Stimulated activated CD8-positive, alpha-beta memory T cell treated with anti-CD3 and anti-CD28 coated beads, Interleukin-2, amount 100 ng/mL, for 48 hours (primary cell): Measurements from ENCODE around the gene TSPAN2.

Source experiments
- DNase-seq, 2 donors: peaks; one replicate each; pipeline ENCODE4 v3.0.0-alpha.2; 2020; ENCODE audit warnings: low read depth in 2 of 2

TSPAN2 gene

DNA sequence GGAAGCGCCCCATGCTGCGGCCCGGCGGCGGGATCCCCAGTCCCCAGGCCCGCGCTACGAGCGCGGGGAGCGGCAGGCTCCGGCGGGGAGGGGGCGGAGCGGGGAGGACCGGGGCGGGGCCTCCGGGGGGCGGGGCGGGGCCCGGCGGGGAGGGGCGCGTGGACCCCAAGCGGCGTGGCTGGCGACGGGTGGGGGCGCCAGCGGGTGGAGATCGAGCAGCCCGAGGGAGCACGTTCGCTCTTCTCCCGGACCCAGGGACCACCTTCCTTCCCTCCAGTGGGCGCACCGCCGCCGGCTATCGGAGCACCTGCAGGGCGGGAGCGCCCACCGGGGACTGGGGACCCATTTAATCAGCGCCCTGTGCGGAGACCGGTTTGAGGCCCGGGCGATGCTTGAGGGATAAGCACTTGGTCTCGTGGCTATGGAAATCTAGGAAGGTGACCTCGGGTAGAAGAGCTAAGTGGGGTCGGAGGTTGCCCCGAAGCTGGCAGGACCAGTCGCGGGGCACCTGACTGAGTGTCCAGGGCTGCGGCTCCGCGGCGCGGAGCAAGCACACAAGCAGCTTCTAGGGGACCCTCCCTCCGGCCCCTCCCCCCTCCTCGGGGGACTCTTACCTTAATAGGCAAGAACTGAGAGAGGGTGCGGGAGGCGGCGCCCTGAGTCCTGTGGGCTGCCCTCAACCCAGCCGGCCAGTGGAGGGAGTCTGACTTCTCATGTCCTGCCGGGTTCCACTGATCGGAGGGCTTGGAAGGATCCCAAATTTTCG lies at the start of gene TSPAN2:
Gene TSPAN2, minus strand, starts transcription at position 84 of the 766 bp plus-strand sequence. Its CDS starts 71 bp downstream, at position 13.
- peak; percentile 14 to 18 for DNase-seq

DNA sequence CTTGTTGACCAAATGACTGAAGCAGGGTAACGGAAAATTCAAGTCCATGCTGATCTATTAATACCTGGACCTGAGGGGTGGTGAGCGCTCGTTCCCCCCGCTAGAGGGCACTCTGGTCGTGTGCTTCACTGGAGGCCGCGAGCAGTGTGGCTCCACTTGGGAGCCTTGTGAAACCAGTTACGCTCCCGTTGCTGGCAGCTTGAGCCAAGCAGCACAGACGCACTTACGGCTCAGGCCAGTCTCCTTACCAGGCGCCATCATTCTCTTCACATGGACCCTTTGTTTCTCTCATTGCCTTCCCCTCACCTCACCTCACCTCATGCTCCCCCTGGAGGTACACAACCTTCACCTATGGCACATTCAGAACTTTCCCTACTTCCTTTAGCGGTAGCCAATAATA lies 49.7 kb upstream of the TSPAN2 start:
- DNase-seq, result peak; percentile 42 to 47

DNA sequence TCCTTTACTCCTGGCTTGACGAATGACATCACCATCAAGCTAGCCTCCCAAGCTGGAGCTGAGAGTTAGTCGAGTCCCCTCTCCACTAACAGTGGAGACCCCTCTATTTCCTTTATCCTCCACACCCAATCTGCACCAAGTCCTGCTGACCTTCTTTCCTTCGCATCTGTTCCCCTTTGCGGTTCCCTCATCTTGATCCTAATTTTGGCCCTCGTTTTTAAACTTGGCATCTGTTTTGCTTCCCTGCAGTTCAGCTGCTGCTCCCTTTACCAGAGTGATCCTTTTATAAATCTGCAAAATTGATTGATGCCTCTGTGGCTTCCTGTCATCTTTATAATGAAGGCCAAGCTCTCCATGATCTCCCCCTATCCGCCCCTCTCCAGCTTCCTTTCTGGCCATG lies 49.0 kb upstream of the TSPAN2 start:
- no peak for DNase-seq

DNA sequence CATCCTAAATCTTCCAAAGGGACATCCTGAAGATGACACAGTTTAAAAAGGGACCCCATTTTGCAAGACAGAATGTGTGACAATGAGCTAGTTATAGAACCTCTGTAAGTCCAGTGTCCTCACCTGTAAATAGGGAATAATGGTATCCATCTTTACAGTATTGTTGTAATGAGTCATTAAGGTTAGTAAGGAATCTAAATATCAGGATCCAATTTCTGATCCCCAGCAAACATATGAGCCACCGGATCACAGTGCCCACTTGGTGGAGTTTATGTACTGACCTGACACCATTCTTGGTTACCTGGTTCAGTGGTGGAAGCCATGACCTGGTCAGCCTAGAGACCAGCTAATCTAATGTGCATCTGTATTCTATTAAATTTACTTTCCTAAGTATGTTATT lies 47.9 kb upstream of the TSPAN2 start:
- no peak for DNase-seq

DNA sequence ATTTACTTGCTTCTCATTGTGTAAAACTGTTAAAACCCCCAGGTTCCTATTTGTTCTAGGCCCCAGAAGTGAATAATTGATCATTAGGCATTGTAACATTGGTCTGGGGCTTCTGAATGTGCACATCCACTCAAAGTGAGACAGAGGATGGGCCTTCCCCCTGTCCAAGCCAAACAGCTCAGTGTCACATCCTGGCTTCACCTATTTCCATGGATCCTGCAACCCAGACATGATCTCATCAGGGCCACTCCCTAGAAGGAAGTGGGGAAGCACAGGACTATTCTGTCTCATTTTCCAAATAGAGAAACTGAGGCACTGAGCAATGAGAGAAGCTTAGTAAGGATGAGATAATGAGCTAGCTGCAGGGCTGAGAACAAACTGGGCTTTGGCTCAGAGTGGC lies 47.4 kb upstream of the TSPAN2 start:
- no peak for DNase-seq

DNA sequence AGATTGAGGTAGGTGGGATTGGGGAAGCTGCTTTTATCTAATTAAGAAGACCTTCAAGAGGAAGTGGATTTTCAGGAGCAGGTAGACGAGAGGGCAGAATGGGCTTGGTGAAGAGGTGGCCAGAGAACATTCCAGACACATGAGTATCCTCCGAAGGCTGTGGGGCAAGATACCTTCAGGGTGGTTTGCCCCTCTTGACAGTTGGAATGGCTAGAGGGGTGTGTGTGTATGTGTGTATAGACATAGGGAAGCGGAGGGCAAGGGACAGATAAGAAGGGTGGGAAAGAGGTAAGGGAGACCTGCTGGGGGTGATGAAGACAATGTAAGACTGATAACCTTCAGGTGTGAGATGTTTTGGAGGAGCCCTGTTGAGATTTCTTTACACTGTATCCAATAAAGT lies 46.8 kb upstream of the TSPAN2 start:
- no peak for DNase-seq

DNA sequence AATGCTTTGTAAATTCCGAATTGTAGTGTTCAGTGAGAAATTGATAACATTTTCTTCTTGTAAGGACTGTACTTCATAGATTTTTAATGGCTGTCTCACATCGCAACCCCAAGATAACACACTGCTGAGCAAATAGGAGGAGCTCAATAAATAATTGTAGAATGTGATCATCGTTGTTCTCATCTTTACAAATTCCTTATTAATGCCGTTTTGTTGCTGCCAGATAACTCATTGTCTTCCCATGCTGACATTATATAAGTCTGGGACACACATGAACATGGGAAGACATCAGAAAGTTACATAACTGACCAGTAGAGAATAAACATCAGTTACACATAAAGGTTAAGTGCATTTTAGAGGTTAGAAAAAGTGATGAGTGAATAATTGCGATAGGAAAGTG lies 46.4 kb upstream of the TSPAN2 start:
- DNase-seq, result no peak

DNA sequence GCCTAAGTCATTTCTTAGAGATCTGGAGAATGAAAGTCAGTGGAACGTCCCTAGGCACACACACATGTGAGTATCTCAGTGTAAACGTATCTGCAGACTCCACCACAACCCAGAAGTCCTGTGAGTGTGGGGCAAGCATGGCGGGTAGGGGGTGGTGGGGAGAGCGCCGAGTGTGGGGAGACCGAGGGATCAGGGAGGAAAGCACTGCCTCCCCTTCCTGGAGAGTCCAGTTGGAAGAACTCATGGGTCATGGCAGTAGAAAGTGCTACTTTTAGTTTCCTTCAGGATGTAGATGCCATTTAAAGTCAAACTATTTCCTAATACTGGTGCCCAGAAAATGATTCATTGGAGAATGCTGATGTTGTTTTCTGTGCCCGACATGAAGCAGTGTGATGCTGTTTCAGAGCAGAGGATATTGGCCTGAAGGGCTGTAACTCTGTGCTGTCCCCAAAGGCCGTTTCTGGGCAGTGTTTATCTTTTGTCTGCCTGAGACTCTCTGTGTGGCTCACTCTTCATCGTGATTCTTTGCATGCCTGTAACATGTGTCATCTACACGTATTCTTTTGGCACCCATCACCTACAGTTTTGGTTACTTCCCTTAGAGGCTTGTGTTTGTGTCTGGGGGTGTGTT lies 45.7 kb upstream of the TSPAN2 start:
- no peak for DNase-seq

DNA sequence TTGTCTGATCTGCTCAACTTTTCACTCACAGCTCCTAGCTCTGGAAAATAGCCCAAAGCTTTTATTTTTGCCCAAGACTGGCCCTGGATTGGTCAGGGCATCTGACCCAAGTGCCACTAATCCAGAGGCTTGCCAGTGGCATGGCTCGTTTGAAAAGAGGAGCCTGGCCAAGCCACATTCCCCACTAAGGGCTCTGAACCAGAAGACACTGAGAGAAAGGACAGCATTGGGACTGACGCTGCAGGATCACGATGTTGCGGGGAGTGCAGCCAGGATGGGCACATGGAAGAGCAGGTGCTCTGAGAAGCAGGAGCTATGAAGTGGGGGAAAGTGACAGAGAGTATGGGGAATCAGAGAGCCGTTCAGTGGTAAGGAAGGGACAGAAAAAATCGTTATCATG lies 44.9 kb upstream of the TSPAN2 start:
- DNase-seq, result no peak

DNA sequence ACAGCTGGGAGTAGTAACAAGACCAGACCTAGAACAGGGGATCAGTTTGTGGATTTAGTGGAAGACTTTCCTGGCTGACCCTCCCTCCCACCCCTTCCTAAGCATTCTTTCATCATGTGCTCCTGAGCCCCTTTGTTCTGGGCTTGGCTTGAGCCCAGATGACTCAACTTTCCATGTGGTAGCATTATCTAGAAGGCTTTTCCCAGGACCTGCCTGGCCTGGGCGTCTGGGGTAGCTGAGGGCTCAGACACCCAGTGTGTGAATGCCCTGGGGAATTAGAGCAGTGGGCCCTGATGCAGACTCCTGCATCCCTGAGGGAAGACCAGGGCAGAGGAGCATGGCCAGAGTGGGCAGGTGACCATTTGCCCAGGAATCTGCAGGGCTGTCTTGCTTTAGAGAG lies 44.1 kb upstream of the TSPAN2 start:
- DNase-seq, result no peak

DNA sequence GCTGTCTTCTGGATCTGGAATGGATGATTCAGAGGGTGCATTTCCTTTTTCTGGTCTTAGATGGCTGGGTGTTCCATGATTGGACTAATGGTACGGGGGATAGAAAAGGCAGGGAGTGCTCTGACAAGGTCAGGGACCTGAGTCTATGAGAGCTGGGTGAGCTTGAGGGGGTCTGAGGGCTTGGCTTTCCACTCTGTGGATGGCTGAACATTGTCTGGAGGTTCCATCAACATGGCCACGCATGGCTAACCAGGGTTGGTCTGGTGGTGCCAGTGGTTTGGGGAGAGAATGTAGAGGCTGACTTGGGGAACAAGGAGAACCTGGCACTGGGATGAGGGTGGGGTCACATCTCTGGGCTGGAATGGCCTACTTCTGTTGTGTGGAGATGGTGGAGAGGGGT lies 41.5 kb upstream of the TSPAN2 start:
- no peak for DNase-seq

DNA sequence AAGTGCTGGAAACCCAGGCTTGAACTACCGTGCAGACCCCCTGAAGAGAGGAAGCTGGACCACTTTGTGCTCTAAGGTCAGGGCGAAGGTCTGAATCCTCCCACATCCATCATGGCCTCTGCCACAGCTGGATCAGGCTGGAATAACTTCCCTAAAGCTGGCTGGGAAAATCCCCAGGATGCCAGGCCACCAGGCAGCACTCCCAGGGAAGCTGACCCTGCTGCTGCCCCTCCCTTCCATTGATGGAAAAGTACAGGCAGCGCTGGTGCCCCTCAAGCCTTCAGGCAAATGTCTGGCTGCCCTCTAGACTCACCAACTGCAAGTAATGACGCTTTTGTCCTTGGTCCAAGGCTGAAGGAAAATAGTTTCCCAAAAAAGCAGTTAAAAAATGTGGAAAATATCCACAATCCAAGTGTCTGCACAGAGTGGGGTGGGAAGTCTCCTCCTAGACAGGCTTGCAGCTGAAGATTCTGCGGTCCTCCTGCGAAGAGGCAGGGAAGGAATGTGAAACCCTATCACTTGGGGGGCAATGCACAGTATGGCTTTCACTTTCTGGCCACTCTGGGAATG lies 39.9 kb upstream of the TSPAN2 start:
- no peak for DNase-seq

DNA sequence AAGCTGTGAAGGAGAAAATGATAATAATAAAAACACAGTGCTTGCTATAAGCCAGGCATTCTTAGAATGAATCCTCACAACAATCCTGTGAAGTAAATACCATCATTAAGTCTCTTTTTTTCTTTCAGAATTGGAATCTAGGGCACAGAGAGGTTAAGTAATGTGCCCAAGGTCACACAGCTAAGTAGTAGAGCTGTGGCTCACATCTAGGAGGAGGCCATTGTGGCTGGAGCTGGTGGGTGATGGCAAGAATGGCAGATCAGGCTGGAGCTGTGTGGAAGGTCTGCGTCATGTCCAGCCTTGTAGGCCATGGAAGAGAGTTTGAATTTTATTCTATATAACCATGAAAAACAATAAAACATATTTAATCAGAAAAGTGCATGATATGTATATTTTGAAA lies 38.2 kb upstream of the TSPAN2 start:
- DNase-seq, result no peak

DNA sequence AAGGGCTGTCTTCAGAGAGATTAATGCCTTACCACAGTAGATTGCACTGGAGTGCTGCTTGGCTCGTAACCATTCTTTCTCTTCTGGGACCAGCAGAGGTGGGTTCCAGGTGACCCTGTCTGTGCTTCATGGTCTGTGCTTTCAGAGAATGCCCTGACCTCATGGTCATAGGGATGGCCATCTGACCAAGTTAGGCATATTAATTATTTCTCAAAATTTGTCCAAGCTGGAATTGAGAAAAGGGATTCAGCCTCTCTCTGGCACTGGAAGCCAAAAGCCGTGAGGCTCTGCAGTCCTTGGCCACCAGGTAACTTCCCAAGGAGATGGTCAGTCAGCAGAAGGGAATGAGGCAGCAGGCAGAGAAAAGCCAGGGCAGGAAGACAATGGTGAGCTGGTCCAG lies 37.2 kb upstream of the TSPAN2 start:
- DNase-seq, result no peak

DNA sequence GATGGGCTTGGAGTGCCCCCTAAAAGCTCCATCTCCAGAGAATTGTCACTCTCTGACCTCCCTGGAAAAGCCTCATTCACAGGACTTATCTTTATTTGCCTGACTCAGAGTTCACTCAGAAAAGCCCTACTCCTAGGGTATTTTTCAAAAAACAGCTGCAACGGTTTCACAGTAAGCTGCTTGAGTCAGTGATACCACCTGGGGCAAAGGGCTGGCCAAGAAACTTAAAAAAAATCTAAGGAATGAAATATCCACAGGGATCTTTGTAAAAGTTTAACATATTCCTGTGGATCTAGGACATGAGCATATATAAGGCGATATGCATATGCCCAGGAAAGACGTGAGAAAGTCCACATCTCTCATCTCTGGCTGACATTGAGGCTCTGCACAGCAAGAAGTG lies 33.8 kb upstream of the TSPAN2 start:
- no peak for DNase-seq

DNA sequence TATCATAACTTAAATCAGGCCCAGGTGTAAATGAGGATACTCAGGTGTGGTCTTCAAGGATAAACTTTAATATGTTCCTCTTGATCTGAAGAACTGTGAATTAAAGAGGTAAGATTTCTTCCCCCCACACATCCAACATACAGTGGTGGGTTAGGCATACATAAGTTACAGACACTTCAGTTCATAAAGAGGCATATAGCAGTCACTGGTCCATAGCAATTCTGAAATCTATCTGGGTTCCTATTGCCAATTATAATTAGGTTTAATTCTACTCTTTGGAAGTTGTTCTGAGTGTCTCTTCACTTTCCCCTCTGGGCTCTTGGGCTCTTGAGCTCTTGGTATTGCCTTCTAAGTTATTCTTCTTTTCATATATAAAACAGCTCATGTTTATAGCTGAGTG lies 32.5 kb upstream of the TSPAN2 start:
- no peak for DNase-seq

DNA sequence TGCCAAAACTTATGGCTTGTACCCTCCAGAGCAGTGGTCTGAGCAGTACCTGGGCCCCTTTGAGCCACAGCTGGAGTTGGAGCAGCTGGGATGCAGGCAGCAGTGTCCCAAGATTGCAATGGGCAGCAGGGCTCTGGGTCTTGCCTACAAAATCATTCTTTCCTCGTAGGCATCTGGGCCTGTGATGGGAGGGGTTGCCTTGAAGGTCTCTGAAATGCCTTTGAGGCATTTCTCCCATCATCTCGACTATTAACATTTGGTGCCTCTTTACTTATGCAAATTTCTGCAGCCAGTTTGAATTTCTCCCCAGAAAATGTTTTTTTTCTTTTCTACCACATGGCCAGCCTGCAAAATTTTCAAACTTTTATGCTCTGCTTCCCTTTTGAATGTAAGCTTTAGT lies 31.0 kb upstream of the TSPAN2 start:
- no peak for DNase-seq

DNA sequence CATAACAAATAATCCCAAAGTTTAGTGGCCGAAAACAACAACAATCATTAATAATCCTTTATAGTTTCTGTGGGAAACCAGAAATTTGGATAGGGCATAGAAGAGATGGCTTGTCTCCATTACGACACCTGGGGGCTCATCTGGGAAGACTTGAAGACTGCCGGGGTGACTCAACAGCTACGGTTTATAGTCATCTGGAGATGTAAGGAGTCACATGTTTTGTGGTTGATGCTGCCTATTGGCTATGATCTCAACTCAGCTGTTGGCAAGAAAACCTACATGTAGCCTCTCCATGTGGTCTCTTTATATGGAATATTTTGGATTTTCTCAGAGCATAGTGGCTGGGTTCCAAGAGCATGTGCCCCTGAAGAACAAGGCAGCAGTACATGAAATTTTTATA lies 29.3 kb upstream of the TSPAN2 start:
- DNase-seq, result no peak

DNA sequence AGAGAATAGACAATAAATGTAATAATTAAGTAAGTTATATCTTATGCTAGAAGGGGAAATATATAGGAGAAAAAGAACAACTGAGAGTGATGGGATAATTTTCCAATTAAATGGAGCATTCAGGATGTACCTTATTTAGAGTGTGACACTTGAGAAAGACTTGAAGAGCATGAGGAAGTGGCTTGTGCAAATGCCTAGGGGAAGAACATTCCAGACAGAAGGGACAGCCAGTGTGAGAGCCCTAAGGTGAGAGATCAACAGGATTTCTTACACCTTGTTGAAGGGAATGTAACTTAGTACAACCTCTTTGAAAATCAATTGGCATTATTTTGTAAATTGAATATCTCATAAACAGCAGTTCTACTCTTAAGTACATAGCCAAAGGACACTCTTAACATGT lies 28.8 kb upstream of the TSPAN2 start:
- DNase-seq, result no peak

DNA sequence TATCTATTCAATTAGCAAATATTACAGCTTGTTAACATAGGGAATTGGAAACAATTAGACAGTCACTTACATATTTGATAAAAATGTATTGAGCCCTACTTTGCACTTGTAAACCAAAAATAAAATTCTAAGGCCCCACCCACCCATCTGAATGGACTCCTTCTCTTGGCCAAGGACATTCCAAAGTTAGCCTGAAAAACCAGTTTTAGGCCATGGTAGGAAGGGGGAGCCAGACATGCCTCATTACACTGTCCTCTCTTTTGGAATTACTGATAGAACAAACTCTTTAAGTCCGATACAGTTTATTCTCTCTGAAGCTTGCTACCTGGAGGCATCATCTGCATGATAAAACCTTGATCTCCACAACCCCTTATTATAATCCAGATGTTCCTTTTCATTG lies 28.0 kb upstream of the TSPAN2 start:
- DNase-seq, result no peak

DNA sequence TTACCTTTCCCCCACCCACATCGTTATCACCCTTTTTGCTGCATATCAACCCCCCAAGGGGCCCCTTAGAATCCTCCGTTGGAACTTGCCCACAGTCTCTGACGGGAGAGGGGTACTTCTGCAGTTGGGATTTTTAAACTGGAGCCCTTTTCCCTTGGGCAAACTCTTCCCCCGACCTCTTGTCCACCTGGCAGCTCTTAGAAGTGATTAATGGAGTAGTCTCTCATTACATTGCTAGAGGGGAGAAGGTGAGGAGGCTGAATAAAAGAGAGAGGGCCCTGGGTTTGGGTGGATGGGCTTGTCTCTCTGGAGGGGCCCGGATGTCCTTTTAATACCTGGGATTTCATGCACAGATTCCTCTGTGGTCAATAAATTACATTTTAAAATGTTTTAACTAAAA lies 27.2 kb upstream of the TSPAN2 start:
- no peak for DNase-seq

DNA sequence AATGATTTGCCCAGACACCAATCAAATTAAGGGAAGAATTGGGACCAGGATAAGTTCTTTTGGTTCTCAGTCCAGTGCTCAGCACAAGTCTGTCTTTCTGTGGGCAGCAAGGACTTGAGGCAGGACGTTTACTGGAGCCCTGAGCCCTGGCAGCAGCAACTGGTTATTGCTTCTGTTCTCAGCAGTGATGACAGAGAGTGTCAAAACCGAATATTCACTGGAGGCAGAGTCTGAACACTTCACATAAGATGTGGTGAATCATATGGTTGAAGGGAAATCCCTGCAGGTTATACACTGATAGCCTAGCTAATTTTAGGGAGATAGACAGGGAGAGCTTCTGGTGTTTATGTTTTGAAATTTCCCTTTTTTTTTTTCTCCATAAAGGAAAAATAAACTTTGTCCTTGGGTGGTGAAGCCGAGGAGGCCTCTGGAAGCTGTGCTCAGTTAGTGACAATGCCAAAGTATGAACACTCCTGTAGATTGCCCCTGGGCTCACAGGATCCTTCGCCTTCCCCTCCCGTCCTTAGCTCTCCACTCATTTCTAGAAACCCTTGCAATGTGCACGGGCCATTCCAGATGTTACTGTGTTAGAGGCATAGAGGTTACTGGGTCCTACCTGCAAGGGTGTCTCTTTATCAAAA lies 26.3 kb upstream of the TSPAN2 start:
- no peak for DNase-seq

DNA sequence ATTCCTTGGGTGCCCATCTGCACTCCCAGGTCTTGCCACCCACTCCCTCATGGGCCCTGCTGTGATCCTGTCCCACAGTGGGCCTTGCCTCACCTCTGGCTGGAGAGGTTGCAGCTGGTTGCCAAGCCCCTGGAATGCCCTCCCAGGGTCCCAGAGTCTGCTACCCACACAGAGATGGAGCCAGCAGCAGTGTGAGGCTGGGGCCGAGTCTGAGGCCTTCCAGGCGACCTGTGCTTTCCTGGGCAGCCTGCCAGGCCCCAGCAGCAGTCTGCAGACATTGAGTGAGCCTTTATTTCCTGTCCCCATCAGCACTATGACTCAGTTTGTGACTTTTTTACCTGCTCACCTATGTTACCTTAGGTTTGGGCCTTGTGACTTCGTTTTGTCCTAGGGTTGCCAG lies 25.0 kb upstream of the TSPAN2 start:
- DNase-seq, result no peak
